HG03039 (cell line): Measurements from ENCODE around the gene ZNF367.
"Not testable (repeated sequence)": the region's sequence is repeated elsewhere in the genome, so short reads cannot be mapped to it uniquely, and the experiment has no call there.

Experiments
- ATAC-seq: cut with Tn5 transposase; IDR thresholded peaks from one replicate; pipeline ENCODE4 v1.9.1; 2021; ENCODE audit warnings: mild to moderate bottlenecking, moderate library complexity; ENCODE audit not compliant: unreplicated experiment

ZNF367 gene

GRCh38 chr9:96375507-96375906 is 42.7 kb downstream of the ZNF367 start:
- ATAC-seq: not testable (repeated sequence)

- ATAC-seq: no peak
Measured at GRCh38 chr9:96367943-96368342, 50.2 kb downstream of the ZNF367 start.

GRCh38 chr9:96363175-96363967 is 54.8 kb downstream of the ZNF367 start:
- ATAC-seq: no peak

GRCh38 chr9:96362119-96362518 is 56.1 kb downstream of the ZNF367 start:
- not testable (repeated sequence) for ATAC-seq

- ATAC-seq: no peak
Measured at GRCh38 chr9:96361668-96362067, 56.5 kb downstream of the ZNF367 start.

- ATAC-seq: no peak
Measured at GRCh38 chr9:96360976-96361375, 57.2 kb downstream of the ZNF367 start.

- ATAC-seq: not testable (repeated sequence)
Measured at GRCh38 chr9:96360523-96360922, 57.6 kb downstream of the ZNF367 start.

- ATAC-seq: no peak
Measured at GRCh38 chr9:96350866-96351265, 67.3 kb downstream of the ZNF367 start.

- ATAC-seq: no peak
Measured at GRCh38 chr9:96348261-96348660, 69.9 kb downstream of the ZNF367 start.

GRCh38 chr9:96345551-96345950 is 72.6 kb downstream of the ZNF367 start:
- ATAC-seq: no peak

GRCh38 chr9:96344458-96345180 is 73.6 kb downstream of the ZNF367 start:
- ATAC-seq: no peak

GRCh38 chr9:96343515-96344360 is 74.4 kb downstream of the ZNF367 start:
- no peak for ATAC-seq

GRCh38 chr9:96342571-96343245 is 75.5 kb downstream of the ZNF367 start:
- ATAC-seq: no peak

GRCh38 chr9:96340707-96341106 is 77.5 kb downstream of the ZNF367 start:
- ATAC-seq: no peak

- ATAC-seq: no peak
Measured at GRCh38 chr9:96338299-96338698, 79.9 kb downstream of the ZNF367 start.
